Chondrocyte (in vitro differentiated cells): ENCODE data around the gene VPS9D1. TPM values are rescaled to one million over a fixed set of nuclear protein-coding genes. Genes with fewer than 3 reads are reported as not detected.
"Not testable (repeated sequence)": the region's sequence is repeated elsewhere in the genome, so short reads cannot be mapped to it uniquely, and the experiment has no call there.

Experiments used
- DNase-seq: peaks from one replicate; pipeline ENCODE4 v3.0.0; 2021; ENCODE audit warnings: mixed read lengths, low spot score
- H3K27ac Mint-ChIP-seq: one replicate; pipeline ENCODE4 v1.8.0; 2021; ENCODE audit warnings: mild to moderate bottlenecking, moderate library complexity, mixed read lengths; ENCODE audit not compliant: unreplicated experiment
- H3K27me3 Mint-ChIP-seq: 2 replicates; pipeline ENCODE4 v1.8.0; 2021; ENCODE audit warnings: low read depth, mixed read lengths
- H3K36me3 Mint-ChIP-seq: 2 replicates; pipeline ENCODE4 v1.8.0; 2021; ENCODE audit warnings: low read depth, mixed read lengths
- H3K4me1 Mint-ChIP-seq: 2 replicates; pipeline ENCODE4 v1.8.0; 2021; ENCODE audit warnings: low read depth, mild to moderate bottlenecking, mixed read lengths
- H3K4me3 Mint-ChIP-seq: one replicate; pipeline ENCODE4 v1.8.0; 2021; ENCODE audit warnings: mild to moderate bottlenecking, moderate library complexity, mixed read lengths; ENCODE audit not compliant: unreplicated experiment
- H3K9me3 Mint-ChIP-seq: 2 replicates; pipeline ENCODE4 v1.8.0; 2021; ENCODE audit warnings: low read depth, mixed read lengths
- CTCF ChIP-seq: fragments of 200-600 bp; sonication (generic); IDR thresholded peaks from 2 replicates; pipeline ENCODE4 v1.5.0; 2021; ENCODE audit warnings: antibody characterized with exemption, mild to moderate bottlenecking, moderate library complexity
- total RNA-seq: library from RNA; stranded (reverse); gene quantifications from 3 replicates; pipeline ENCODE4 v1.2.1, GENCODE V29; 2021

VPS9D1 gene
- total RNA-seq, 1 donor from 2014 or later: 20.4 TPM

GRCh38 chr16:89668790-89669158 is 51.9 kb downstream of the VPS9D1 start:
- H3K4me3 Mint-ChIP-seq: no peak overlapping the region
- DNase-seq: peak; percentile 33
- peaks cover 5% of the 10 kb centered on the region for H3K4me1 Mint-ChIP-seq
- peaks cover 3% of the 10 kb centered on the region for H3K36me3 Mint-ChIP-seq
- no peaks in the 10 kb centered on the region for H3K9me3 Mint-ChIP-seq
- no peak for TF ChIP-seq CTCF
- H3K27me3 Mint-ChIP-seq: no peaks in the 10 kb centered on the region
- no peak overlapping the region for H3K27ac Mint-ChIP-seq

GRCh38 chr16:89667633-89668032 is 53.1 kb downstream of the VPS9D1 start:
- Mint-ChIP-seq H3K4me1 (peaks cover 5% of the 10 kb centered on the region), H3K27ac (no peak overlapping the region), H3K4me3 (no peak overlapping the region), H3K36me3 (peaks cover 5% of the 10 kb centered on the region), H3K27me3 (no peaks in the 10 kb centered on the region), H3K9me3 (no peaks in the 10 kb centered on the region)
- no peak for TF ChIP-seq CTCF
- peak; percentile 37 for DNase-seq

- DNase-seq: peak; percentile 55
- not testable (repeated sequence) for H3K27me3 Mint-ChIP-seq, H3K4me1 Mint-ChIP-seq, H3K9me3 Mint-ChIP-seq, H3K27ac Mint-ChIP-seq, H3K4me3 Mint-ChIP-seq, H3K36me3 Mint-ChIP-seq
- peak; percentile 72 for TF ChIP-seq CTCF
These were observed 53.7 kb downstream of the VPS9D1 start for GRCh38 chr16:89667000-89667399.

GRCh38 chr16:89664238-89664637 is 56.5 kb downstream of the VPS9D1 start:
- not testable (repeated sequence) for H3K27ac Mint-ChIP-seq, H3K4me3 Mint-ChIP-seq, H3K27me3 Mint-ChIP-seq, H3K4me1 Mint-ChIP-seq, H3K9me3 Mint-ChIP-seq
- peak; percentile 15 for DNase-seq
- H3K36me3 Mint-ChIP-seq: peaks cover 16% of the 10 kb centered on the region

- Mint-ChIP-seq H3K27ac (no peak overlapping the region), H3K36me3 (peaks cover 16% of the 10 kb centered on the region), H3K9me3 (no peaks in the 10 kb centered on the region), H3K4me1 (peaks cover 15% of the 10 kb centered on the region), H3K27me3 (no peaks in the 10 kb centered on the region), H3K4me3 (no peak overlapping the region)
- DNase-seq: peak; percentile 2
- TF ChIP-seq CTCF: no peak
These were observed 59.5 kb downstream of the VPS9D1 start for GRCh38 chr16:89661215-89661614.

GRCh38 chr16:89660146-89660545 is 60.6 kb downstream of the VPS9D1 start:
- Mint-ChIP-seq H3K36me3 (peaks cover 16% of the 10 kb centered on the region), H3K9me3 (no peaks in the 10 kb centered on the region), H3K27ac (no peak overlapping the region), H3K4me3 (no peak overlapping the region), H3K4me1 (peaks cover 25% of the 10 kb centered on the region), H3K27me3 (no peaks in the 10 kb centered on the region)
- TF ChIP-seq CTCF: no peak
- DNase-seq: peak; percentile 52
